Germinal center (tissue), 1 donor: Measurements from ENCODE around the gene PAQR8.

Experiments used
- DNase-seq: peaks from one replicate; pipeline ENCODE4 v3.0.0; 2012; ENCODE audit warnings: mixed read lengths, low spot score

The PAQR8 gene

DNA sequence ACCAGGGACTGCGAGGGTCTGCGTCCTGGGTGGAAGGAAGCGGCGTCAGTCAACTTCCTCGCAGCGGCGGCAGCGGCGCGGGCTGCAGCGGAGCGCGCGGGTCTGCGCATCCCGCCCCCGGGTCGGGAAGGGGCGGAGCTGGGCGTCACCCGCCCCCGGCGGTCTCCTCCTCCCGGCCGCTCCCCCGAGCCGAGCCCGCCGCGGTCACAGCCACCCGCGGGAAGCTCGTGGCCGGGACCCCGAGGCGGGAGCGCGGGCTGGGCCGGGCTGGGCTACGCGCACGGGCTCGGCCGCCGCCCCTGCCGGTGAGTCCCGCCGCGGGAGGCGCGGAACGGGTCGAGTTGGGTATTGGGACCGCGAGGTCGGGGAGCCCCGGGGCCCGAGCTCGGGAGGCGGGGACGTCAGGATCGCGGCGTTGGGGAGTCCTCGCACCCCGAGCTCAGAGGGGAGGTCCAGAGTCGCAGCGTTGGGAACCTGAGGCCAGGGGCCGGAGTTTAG lies at the start of gene PAQR8:
PAQR8 (plus strand) TSS at position 207 of the 498 bp plus-strand sequence. CDS start 41,063 bp downstream, outside the sequence.
- DNase-seq: peak; percentile 95

DNA sequence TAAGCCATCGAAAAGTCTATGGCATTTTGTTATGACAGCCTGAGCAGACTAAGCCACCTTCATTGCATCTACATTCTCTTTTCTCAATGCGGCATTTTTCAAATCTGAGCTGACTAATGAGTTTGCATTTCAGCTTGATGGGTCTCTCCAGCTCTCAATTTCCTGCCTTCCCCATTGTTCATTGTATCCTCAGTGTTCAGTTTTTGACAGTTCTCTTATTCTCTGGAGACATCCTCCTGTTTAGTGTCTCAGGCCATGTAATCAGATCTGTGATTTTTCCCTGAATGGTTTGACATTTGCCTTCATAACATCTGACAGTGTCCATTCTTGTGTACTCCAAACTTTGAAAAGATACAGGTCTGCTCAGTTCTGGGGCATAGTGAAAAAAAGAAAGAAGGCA lies 49.5 kb upstream of the PAQR8 start:
- DNase-seq: no peak

DNA sequence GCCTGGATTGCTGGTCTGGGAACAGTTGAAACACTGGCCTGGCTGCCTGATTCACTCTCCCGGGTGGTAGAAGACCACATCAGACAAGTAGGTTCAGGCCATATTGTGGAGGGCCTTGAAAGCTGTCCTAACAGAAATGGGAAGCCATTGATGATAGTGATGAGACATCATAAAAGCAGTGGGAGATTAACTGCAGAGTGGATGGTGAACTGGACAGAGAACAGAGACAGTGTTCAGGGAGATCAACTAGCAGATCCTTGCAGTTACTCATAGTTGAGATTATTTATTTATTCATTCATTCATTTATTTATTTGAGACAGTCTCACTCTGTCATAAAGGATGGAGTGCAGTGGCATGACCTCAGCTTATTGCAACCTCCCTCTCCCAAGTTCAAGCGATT lies 47.2 kb upstream of the PAQR8 start:
- DNase-seq: no peak

DNA sequence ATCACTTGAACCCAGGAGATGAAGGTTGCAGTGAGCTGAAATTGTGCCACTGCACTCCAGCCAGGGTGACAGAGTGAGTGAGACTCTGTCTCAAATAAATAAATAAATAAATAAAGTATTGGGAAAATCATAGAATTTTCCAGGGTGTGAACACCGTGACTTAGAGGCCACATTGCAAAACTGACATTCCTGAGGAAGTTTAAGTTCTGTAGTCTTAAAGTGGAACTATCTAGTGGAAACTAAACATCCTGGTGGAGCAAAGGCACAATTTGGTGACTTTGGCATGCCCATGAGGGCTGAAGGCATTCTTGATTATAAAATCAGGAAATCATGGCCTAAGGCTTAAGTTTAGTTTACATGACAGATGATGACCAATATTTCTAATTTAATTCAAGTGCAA lies 44.7 kb upstream of the PAQR8 start:
- no peak for DNase-seq

- DNase-seq: no peak
Measured at GRCh38 chr6:52317841-52318581, 43.9 kb upstream of the PAQR8 start.

GRCh38 chr6:52324189-52324588 lies 37.8 kb upstream of the PAQR8 start:
- no peak for DNase-seq

GRCh38 chr6:52325695-52326471 lies 36.1 kb upstream of the PAQR8 start:
- no peak for DNase-seq

DNA sequence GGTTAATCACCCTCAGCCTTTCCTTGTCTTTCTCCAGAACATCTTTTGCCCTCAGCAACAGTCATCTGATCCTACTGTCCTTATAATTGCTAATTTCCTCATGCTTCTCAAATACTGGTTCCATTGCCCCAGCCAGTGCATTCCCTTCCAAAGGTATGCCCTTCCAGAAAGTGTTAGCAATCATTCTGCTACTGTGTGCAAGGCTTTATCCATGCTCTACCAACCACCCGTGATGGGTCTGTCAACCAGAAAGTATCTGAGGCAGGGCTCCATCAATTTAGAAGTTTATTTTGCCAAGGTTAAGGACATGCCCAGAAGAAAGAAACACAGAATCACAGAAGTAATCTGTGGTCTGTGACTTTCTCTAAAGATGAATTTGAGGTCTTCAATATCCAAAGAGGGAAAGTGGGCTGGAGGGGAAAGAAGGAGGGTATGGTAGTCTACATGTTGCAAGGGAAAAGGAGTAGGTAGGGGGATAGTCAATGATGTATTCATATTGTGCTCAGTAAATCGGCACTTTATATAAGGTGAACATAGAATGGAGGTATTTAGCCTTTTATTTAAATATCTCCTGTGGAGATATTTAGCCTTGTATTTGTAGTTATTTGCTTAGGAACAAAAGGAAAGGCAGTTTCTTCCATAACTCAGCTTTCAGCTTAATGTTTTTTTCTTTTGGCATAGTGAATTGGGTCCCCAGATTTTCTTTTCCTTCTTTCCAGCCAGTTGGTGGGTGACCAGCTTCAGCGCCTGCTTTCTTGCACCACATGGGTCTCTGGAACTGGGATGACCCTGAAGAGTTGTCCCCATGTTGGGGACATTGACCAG lies 35.2 kb upstream of the PAQR8 start:
- no peak for DNase-seq

DNA sequence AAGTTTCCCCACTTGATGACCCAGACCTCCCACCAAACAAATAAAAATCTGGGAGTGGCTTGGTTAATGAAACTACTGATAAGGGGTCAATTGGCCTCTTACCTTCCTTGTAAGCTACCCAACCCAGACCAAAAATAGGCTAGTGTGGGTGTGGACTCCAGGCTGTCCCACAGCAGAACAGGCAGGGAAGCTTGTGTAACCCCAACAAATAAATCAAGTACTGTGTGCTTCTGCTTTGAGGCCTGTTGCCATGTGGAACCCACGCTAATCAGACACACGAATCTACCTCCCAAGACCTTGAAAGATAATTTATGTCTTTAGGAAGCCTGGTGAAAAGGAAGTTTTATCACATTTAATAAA lies 33.7 kb upstream of the PAQR8 start:
- DNase-seq: no peak

DNA sequence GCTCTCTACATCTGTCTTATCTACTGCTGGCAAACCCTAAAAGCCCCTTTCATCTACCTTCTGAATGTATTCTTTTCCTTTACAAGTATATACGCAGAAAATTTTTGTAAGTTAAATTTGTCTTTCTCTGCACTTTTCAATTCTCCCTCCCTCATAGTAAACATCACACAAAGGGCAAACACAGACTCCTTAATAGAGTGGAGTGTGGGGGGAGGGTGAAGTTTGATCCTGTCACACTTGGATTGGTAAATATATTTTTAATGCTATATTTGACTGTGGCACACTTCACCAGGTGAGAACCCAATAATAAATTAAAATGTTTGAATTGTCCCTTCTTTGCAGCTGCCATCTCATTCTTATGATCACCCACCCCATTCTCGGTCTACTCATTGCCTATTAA lies 33.2 kb upstream of the PAQR8 start:
- DNase-seq: no peak

GRCh38 chr6:52330470-52330869 lies 31.5 kb upstream of the PAQR8 start:
- DNase-seq: peak; percentile 54

DNA sequence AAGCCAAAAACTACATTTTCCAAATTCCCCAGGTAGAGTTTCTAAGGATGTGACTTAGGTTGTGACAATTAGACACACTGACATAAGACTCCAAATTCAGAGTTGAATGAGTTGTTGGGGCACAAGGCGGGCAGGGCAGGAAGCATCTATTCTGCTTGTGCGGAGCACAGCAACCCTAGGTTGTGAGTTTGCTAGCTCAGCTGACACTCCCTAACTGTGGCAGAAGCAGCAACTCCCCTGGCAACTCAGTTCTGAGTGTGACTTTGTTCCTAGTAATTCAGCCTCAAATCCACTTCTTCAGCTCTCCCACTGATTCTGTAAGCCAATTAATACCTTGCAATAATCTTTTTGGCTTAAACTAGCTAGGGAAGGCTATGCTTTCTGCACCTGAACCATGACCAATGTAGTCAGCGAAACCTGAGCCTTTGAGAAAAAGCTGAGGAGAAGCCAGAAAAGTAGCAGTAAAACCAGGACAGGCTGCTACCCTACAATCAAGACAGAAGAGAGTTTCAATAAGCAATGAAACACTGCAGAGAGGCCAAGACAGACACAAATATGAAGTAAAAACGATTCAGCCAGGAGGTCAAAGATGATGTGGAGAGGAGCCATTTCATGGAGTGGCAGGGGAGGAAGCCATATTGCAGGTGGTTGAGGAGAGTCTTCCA lies 30.0 kb upstream of the PAQR8 start:
- DNase-seq: no peak

DNA sequence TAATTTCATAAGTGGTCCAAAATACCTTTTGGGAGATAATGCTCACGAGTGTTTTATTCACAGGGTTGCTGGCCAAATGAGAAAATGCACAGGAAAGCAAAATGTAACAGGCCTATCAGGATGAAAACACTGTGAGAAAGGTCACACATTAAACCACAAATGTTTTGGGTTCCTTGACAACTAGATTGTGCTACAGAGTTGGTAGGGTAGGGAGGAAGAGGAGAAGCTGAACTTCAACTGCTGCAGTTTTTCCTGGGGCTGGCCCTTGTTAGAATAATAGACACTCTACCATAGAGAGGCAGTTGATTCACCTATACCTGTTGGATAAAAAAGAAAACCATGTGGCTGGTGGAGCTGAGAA lies 28.1 kb upstream of the PAQR8 start:
- no peak for DNase-seq

GRCh38 chr6:52335576-52335975 lies 26.4 kb upstream of the PAQR8 start:
- DNase-seq: no peak

- DNase-seq: no peak
Measured at GRCh38 chr6:52336919-52337561, 24.9 kb upstream of the PAQR8 start.

- DNase-seq: no peak
Measured at GRCh38 chr6:52337633-52338290, 24.2 kb upstream of the PAQR8 start.

GRCh38 chr6:52340603-52340880 lies 21.4 kb upstream of the PAQR8 start:
- no peak for DNase-seq

DNA sequence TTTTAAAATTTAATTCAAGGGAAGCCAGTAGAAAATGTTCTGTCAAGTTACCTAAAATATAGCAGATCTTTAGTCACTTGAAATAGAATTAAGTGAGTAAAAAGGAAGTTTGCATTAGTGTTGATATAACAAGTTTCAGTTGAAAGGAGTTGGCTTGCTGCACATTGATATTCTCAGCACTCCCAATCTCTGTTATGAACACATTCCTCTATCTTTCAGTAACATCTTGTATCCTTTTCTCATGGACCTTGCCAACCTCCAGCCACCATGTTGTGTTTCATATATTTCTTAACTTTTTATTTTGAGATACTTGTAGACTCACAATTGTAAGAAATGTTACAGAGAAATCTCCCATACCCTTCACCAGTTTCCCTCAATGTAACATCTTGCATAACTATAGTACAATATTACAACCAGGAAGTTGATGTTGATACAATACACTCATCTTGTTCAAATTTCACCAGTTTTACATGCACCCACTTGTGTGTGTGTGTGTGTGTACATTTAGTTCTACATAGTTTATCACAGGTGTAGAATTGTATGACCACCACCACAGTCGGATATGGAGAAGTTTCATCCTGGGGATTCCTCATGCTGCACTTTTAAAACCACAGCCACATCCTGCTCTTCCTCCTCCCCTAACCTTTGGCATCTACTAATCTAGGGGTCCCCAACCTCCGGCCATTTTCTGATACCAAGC lies 20.2 kb upstream of the PAQR8 start:
- no peak for DNase-seq

- DNase-seq: no peak
Measured at GRCh38 chr6:52345311-52345710, 16.6 kb upstream of the PAQR8 start.

GRCh38 chr6:52346503-52346902 lies 15.4 kb upstream of the PAQR8 start:
- no peak for DNase-seq

DNA sequence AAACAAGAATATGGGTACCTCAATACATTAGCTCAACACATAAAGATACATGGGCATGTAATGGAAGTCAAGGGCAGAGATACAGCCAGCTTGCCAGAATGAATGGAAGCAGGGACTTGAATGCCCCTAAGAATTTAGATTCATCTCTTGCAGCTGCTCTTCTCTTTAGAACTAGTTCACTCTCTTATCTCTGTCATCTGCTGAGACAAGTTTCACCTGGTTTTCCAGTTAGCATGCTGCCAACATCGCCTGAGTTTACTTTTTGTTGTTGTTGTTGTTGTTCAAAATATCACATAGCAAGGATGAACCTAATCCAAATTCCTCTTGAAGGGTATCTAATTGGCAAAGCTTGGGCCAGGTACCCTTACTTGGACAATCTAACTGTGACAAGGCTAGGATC lies 14.1 kb upstream of the PAQR8 start:
- no peak for DNase-seq
